HepG2 (cell line): ENCODE measurements around the gene ZCCHC7. TPM values are rescaled to one million over a fixed set of nuclear protein-coding genes. Genes with fewer than 3 reads are reported as not detected.
A peak's percentile ranks its signal among the peaks of the same experiment; 100 is the strongest.

ENCODE experiments used
- ATAC-seq: fragments of 200-7000 bp; cut with Tn5 transposase; 3 replicates; pipeline ENCODE4 v1.9.1; 2020; ENCODE audit warnings: mild to moderate bottlenecking, moderate library complexity
- BruUV-seq: library from RNA; stranded (reverse); fragments of 400-500 nt; replicated peaks from 2 replicates; lab custom pipeline; 2021; lab: Mats Ljungman, UMichigan
- CTCF ChIA-PET: fragments of 300-600 bp; formaldehyde crosslinking; extraction: SDS; loops from one replicate; lab custom pipeline; 2021; ENCODE audit warnings: low total read pairs, inconsistent platforms, low intra/inter-chr PET ratio; lab: Yijun Ruan, JAX
- POLR2A ChIA-PET: fragments of 350-600 bp; sonication (Branson Sonifier 250); formaldehyde crosslinking; loops from one replicate; lab custom pipeline; 2020; ENCODE audit warnings: antibody characterized with exemption, inconsistent platforms; lab: Yijun Ruan, JAX
- DNase-seq: peaks from one replicate; pipeline ENCODE4 v3.0.0-alpha.2; 2015; ENCODE audit warnings: low spot score
- FAIRE-seq: peaks from 3 replicates; lab custom pipeline; 2011; peaks lifted over from hg19 to GRCh38; lab: Jason Lieb, UNC
- H2AFZ ChIP-seq: one replicate; pipeline ENCODE4 v1.6.1; 2011; ENCODE audit warnings: low read length, inconsistent platforms
- H3K27ac ChIP-seq: fragments of 300-600 bp; 3 replicates; pipeline ENCODE4 v1.8.0; 2011; ENCODE audit warnings: mixed run types, mild to moderate bottlenecking, mixed read lengths, low read length, inconsistent platforms; ENCODE audit not compliant: insufficient read depth; ENCODE audit errors: extremely low read length
- H3K27me3 ChIP-seq, 2 experiments: fragments of 200-600 bp in 1 of 2; 2 replicates in 1 of 2; 3 replicates in 1 of 2; pipeline versions ENCODE4 v1.6.0 to v1.8.0; 2011; ENCODE audit warnings: low read length in 2 of 2, mild to moderate bottlenecking in 2 of 2, moderate library complexity in 2 of 2, inconsistent platforms in 1 of 2; ENCODE audit not compliant: insufficient read depth in 2 of 2, control insufficient read depth in 1 of 2
- H3K36me3 ChIP-seq, 2 experiments: fragments of 200-600 bp in 1 of 2; replicated peaks in 1 of 2; 2 replicates in 1 of 2; 3 replicates in 1 of 2; pipeline versions ENCODE4 v1.5.1 to v1.8.0; 2011; ENCODE audit warnings: low read length in 2 of 2, inconsistent platforms in 1 of 2; ENCODE audit not compliant: insufficient read depth in 2 of 2, control insufficient read depth in 1 of 2
- H3K4me1 ChIP-seq: 2 replicates; pipeline ENCODE4 v1.5.1; 2012; ENCODE audit warnings: low read length, inconsistent platforms; ENCODE audit not compliant: insufficient read depth
- H3K4me2 ChIP-seq: 2 replicates; pipeline ENCODE4 v1.6.0; 2011; ENCODE audit warnings: low read depth, low read length, inconsistent platforms
- H3K4me3 ChIP-seq, 3 experiments: fragments of 200-600 bp in 1 of 3; sonication (generic), shearing (Covaris generic) in 1 of 3; replicated peaks in 1 of 3; 2 replicates each; pipeline ENCODE4 v1.5.1; 2011 to 2016; ENCODE audit warnings: low read length in 3 of 3, inconsistent platforms in 2 of 3, low read depth in 2 of 3, mild to moderate bottlenecking in 2 of 3, control low read depth in 1 of 3, mixed read lengths in 1 of 3; ENCODE audit not compliant: insufficient read depth in 1 of 3
- H3K79me2 ChIP-seq: one replicate; pipeline ENCODE4 v1.6.1; 2011; ENCODE audit warnings: low read length, inconsistent platforms; ENCODE audit not compliant: insufficient read depth
- H3K9ac ChIP-seq: 2 replicates; pipeline ENCODE4 v1.6.0; 2011; ENCODE audit warnings: mild to moderate bottlenecking, low read depth, low read length, inconsistent platforms; ENCODE audit not compliant: insufficient read depth
- H3K9me3 ChIP-seq: 2 replicates; pipeline ENCODE4 v1.5.1; 2012; ENCODE audit warnings: mild to moderate bottlenecking, low read length
- H4K20me1 ChIP-seq: 2 replicates; pipeline ENCODE4 v1.6.0; 2011; ENCODE audit warnings: inconsistent platforms, mild to moderate bottlenecking, low read length, moderate library complexity; ENCODE audit not compliant: insufficient read depth
- ARHGAP35 ChIP-seq: sonication (generic); formaldehyde crosslinking; IDR thresholded peaks from 2 replicates; pipeline ENCODE4 v1.9.0; 2022; ENCODE audit warnings: mild to moderate bottlenecking, inconsistent platforms, moderate library complexity, missing genetic modification reagents, borderline replicate concordance
- E2F1 ChIP-seq: sonication (generic); formaldehyde crosslinking; IDR thresholded peaks from 2 replicates; pipeline ENCODE4 v1.5.0; 2020; ENCODE audit warnings: missing genetic modification reagents
- FOSL2 ChIP-seq: sonication (generic); formaldehyde crosslinking; IDR thresholded peaks from 2 replicates; pipeline ENCODE4 v1.4.0; 2020; ENCODE audit warnings: missing genetic modification reagents
- FOXC1 ChIP-seq: sonication (generic); formaldehyde crosslinking; IDR thresholded peaks from 2 replicates; pipeline ENCODE4 v1.8.0; 2022; ENCODE audit warnings: mild to moderate bottlenecking, missing genetic modification reagents, borderline replicate concordance
- KLF12 ChIP-seq: sonication (generic); formaldehyde crosslinking; IDR thresholded peaks from 2 replicates; pipeline ENCODE4 v1.4.0; 2020; ENCODE audit warnings: missing genetic modification reagents, borderline replicate concordance
- MTA3 ChIP-seq: sonication (generic); formaldehyde crosslinking; IDR thresholded peaks from 2 replicates; pipeline ENCODE4 v1.4.0; 2020; ENCODE audit warnings: missing genetic modification reagents
- NFE2 ChIP-seq: sonication (generic); formaldehyde crosslinking; IDR thresholded peaks from 2 replicates; pipeline ENCODE4 v1.4.0; 2020; ENCODE audit warnings: missing genetic modification reagents
- PHB2 ChIP-seq: fragments of 450-650 bp; IDR thresholded peaks from 2 replicates; pipeline ENCODE4 v1.6.1; 2018; ENCODE audit not compliant: partially characterized antibody
- PRMT3 ChIP-seq: sonication (generic); formaldehyde crosslinking; IDR thresholded peaks from 2 replicates; pipeline ENCODE4 v1.8.1; 2022; ENCODE audit warnings: low read depth, mild to moderate bottlenecking, moderate library complexity, missing genetic modification reagents, borderline replicate concordance
- SP5 ChIP-seq: IDR thresholded peaks from 2 replicates; pipeline ENCODE4 v1.6.1; 2016; ENCODE audit warnings: low read depth, borderline replicate concordance
- TSC22D2 ChIP-seq: sonication (generic); formaldehyde crosslinking; IDR thresholded peaks from 2 replicates; pipeline ENCODE4 v1.5.1; 2020; ENCODE audit warnings: missing genetic modification reagents, mild to moderate bottlenecking, borderline replicate concordance
- UBTF ChIP-seq: sonication (generic); formaldehyde crosslinking; IDR thresholded peaks from 2 replicates; pipeline ENCODE4 v1.4.0; 2020; ENCODE audit warnings: mild to moderate bottlenecking, missing genetic modification reagents
- YY1 ChIP-seq: IDR thresholded peaks from 2 replicates; pipeline ENCODE4 v1.6.1; 2011; ENCODE audit warnings: low read length, low read depth, moderate library complexity, mild to moderate bottlenecking; ENCODE audit not compliant: insufficient read depth, insufficient replicate concordance
- ZBTB25 ChIP-seq: IDR thresholded peaks from 2 replicates; pipeline ENCODE4 v1.6.1; 2018; ENCODE audit warnings: missing genetic modification reagents
- ZNF607 ChIP-seq: sonication (generic); formaldehyde crosslinking; IDR thresholded peaks from 2 replicates; pipeline ENCODE4 v1.5.1; 2020; ENCODE audit warnings: missing genetic modification reagents, mild to moderate bottlenecking, borderline replicate concordance
- in situ Hi-C: cut with HindIII; loops from 2 replicates; pipeline ENCODE4 v1.10.0; 2017; ENCODE audit warnings: low pct_unique_long_range_greater_than_20kb; ENCODE audit not compliant: extremely low pct_ligation_motif_present
- intact Hi-C: fragments of 100-400 bp; cut with micrococcal nuclease; formaldehyde crosslinking; loops from one replicate; pipeline ENCODE4 v1.10.0; 2022; ENCODE audit not compliant: unreplicated experiment
- polyA plus RNA-seq, 8 experiments: library from polyadenylated mRNA; depleted of rRNA in 3 of 8; stranded (reverse) in 7 of 8; unstranded in 1 of 8; fragments of >200 nt; fragmentation: Illumina TruSeq in 4 of 8; extraction: Trizol in 4 of 8; gene quantifications; 2 replicates each; pipeline versions ENCODE4 v1.2.1 to v1.2.3, GENCODE V29; 2011 to 2016; ENCODE audit warnings: low read depth in 4 of 8, missing spikeins in 1 of 8, mixed read lengths in 1 of 8; ENCODE audit not compliant: insufficient read depth in 1 of 8
- total RNA-seq, 5 experiments: library from RNA; depleted of rRNA; stranded (reverse); fragments of >200 nt; fragmentation: Illumina TruSeq; extraction: Trizol; gene quantifications; 2 replicates each; pipeline ENCODE4 v1.2.3, GENCODE V29; 2016; ENCODE audit warnings: low read depth in 1 of 5

Gene ZCCHC7
- total and polyA plus RNA-seq, 2 of the 13 experiments (the other 11 are each of a cell fraction or from before 2014, with no cell fraction given): 13.6 to 19.3 TPM

- Histone ChIP-seq H3K4me2 (no peak overlapping the region), H4K20me1 (no peaks in the 10 kb centered on the region), H3K79me2 (no peaks in the 10 kb centered on the region), H2AFZ (no peak overlapping the region), H3K36me3 (no peaks in the 10 kb centered on the region), H3K27ac (no peak overlapping the region), H3K9me3 (no peaks in the 10 kb centered on the region), H3K4me3 (no peak overlapping the region), H3K4me1 (peaks cover 12% of the 10 kb centered on the region), H3K9ac (no peak overlapping the region), H3K27me3 (no peaks in the 10 kb centered on the region)
- peak; percentile 71 for ATAC-seq
- BruUV-seq: no TSS peak
- ChIA-PET CTCF (no interaction called here), POLR2A (no interaction called here)
- TF ChIP-seq ARHGAP35 (CRISPR knock-in tag): no peak
- no peak for TF ChIP-seq FOXC1 (CRISPR knock-in tag)
- TF ChIP-seq ZBTB25 (CRISPR knock-in tag): no peak
- TF ChIP-seq KLF12: no peak
- no peak for TF ChIP-seq PRMT3 (CRISPR knock-in tag)
- TF ChIP-seq E2F1: no peak
- no peak for TF ChIP-seq PHB2
- TF ChIP-seq TSC22D2 (CRISPR knock-in tag): no peak
- 0 out of 2 replicates have a peak, but pooled peaks have one; percentile 28 for TF ChIP-seq NFE2
- TF ChIP-seq YY1: no peak
- TF ChIP-seq UBTF: no peak
- no peak for TF ChIP-seq ZNF607 (CRISPR knock-in tag)
- TF ChIP-seq FOSL2 (CRISPR knock-in tag): peak; percentile 71
- TF ChIP-seq SP5: no peak
- no peak for TF ChIP-seq MTA3 (CRISPR knock-in tag)
- intact Hi-C loops: no loop called here
- in situ Hi-C loops: no loop called here
- no peak for FAIRE-seq
- DNase-seq: no peak
Measured at GRCh38 chr9:37104183-37104889, 16.0 kb upstream of the ZCCHC7 start.
